ENCODE results near the gene OR4S2. TPM values are rescaled to one million over a fixed set of nuclear protein-coding genes. Genes with fewer than 3 reads are reported as not detected.

Gene OR4S2, protein sequence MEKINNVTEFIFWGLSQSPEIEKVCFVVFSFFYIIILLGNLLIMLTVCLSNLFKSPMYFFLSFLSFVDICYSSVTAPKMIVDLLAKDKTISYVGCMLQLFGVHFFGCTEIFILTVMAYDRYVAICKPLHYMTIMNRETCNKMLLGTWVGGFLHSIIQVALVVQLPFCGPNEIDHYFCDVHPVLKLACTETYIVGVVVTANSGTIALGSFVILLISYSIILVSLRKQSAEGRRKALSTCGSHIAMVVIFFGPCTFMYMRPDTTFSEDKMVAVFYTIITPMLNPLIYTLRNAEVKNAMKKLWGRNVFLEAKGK
- total RNA-seq: not detected

- H3K9me3 Mint-ChIP-seq: peaks cover 21% of the 10 kb centered on the region
- H3K4me3 Mint-ChIP-seq: no peak within 1 kb of the TSS
- no peak within 1 kb of the TSS for H3K27ac Mint-ChIP-seq
- H3K4me1 Mint-ChIP-seq: no peaks in the 10 kb centered on the region
- H3K36me3 Mint-ChIP-seq (ENCODE audit: low read depth): no peaks in the 10 kb centered on the region
- ATAC-seq (replicated peaks): no peak
- H3K27me3 Mint-ChIP-seq: no peaks in the 10 kb centered on the region
These were observed at the start of gene OR4S2 for GRCh38 chr11:55648027-55648426. TSS of gene OR4S2 (plus strand) at chr11:55648327. CDS start at chr11:55650904, 2,577 bp downstream.

GRCh38 chr11:55607545-55607944 is 40.6 kb upstream of the OR4S2 start, which contains the start of gene OR4C11:
TSS of gene OR4C11 (minus strand) at chr11:55607645. CDS start at chr11:55604373, 3,272 bp downstream.
- no peak for ATAC-seq (replicated peaks)
- Mint-ChIP-seq H3K36me3 (ENCODE audit: low read depth) (no peaks in the 10 kb centered on the region), H3K27ac (no peak within 1 kb of the TSS), H3K27me3 (no peaks in the 10 kb centered on the region), H3K4me3 (no peak within 1 kb of the TSS), H3K4me1 (no peaks in the 10 kb centered on the region), H3K9me3 (peaks cover 17% of the 10 kb centered on the region)

GRCh38 chr11:55624531-55624930 is 23.6 kb upstream of the OR4S2 start:
- no peak overlapping the region for H3K27ac Mint-ChIP-seq
- no peak for ATAC-seq (replicated peaks)
- H3K4me3 Mint-ChIP-seq: no peak overlapping the region
- H3K27me3 Mint-ChIP-seq: no peaks in the 10 kb centered on the region
- H3K4me1 Mint-ChIP-seq: no peaks in the 10 kb centered on the region
- peaks cover 20% of the 10 kb centered on the region for H3K9me3 Mint-ChIP-seq
- H3K36me3 Mint-ChIP-seq (ENCODE audit: low read depth): no peaks in the 10 kb centered on the region

- Mint-ChIP-seq H3K4me3 (no peak within 1 kb of the TSS), H3K27me3 (no peaks in the 10 kb centered on the region), H3K27ac (no peak within 1 kb of the TSS), H3K9me3 (peaks cover 23% of the 10 kb centered on the region), H3K4me1 (no peaks in the 10 kb centered on the region), H3K36me3 (ENCODE audit: low read depth) (no peaks in the 10 kb centered on the region)
- ATAC-seq (replicated peaks): no peak
These were observed 13.3 kb upstream of the OR4S2 start, which contains the start of gene OR4P4 for GRCh38 chr11:55634813-55635212. TSS of gene OR4P4 (plus strand) at chr11:55635113.

DNA sequence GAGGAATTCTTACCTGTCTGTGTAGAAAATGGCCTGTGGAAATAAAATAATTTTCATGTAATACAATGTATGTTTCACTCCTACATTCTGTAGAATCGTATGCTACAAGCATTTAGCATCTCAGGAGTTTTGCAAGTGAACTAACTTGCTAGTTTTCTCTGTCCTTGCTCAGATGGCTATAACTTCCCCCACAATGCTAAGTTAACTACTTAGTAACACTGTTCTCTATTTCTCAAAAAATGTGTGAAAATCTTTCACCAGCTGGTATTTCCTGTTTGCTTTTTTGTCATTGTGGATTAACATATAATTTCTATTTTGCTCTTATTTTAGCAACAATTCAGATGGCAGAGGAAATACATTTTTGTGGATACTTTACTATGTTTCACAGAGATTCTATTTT is 4.4 kb downstream of the OR4S2 start:
- peaks cover 20% of the 10 kb centered on the region for H3K9me3 Mint-ChIP-seq
- H3K27me3 Mint-ChIP-seq: no peaks in the 10 kb centered on the region
- no peak for ATAC-seq (replicated peaks)
- H3K4me3 Mint-ChIP-seq: no peak overlapping the region
- H3K4me1 Mint-ChIP-seq: no peaks in the 10 kb centered on the region
- no peaks in the 10 kb centered on the region for H3K36me3 Mint-ChIP-seq (ENCODE audit: low read depth)
- H3K27ac Mint-ChIP-seq: no peak overlapping the region

DNA sequence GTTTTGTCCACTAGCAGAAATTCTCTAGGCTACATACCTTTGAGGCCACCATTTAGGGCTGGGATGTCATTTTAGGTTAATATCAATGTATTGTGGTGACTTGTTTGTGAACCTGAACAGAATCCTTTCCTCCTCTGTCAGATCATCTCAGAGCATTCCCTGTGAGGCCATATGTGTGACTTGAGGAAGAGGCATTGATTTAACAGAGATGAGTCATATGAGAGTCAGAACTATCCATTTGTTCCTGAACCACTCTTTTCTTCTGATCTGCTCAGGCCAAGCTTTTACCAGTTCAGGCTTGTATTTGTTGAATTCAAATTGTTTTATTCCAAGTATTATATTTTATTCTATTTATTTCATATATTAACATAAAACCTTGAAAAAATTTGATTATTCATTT is 7.0 kb downstream of the OR4S2 start:
- Mint-ChIP-seq H3K27ac (no peak overlapping the region), H3K9me3 (peaks cover 14% of the 10 kb centered on the region), H3K4me1 (no peaks in the 10 kb centered on the region), H3K4me3 (no peak overlapping the region), H3K27me3 (no peaks in the 10 kb centered on the region), H3K36me3 (ENCODE audit: low read depth) (no peaks in the 10 kb centered on the region)
- no peak for ATAC-seq (replicated peaks)

GRCh38 chr11:55658031-55658573 is 10.0 kb downstream of the OR4S2 start:
- H3K27ac Mint-ChIP-seq: no peak overlapping the region
- no peak for ATAC-seq (replicated peaks)
- no peak overlapping the region for H3K4me3 Mint-ChIP-seq
- H3K36me3 Mint-ChIP-seq (ENCODE audit: low read depth): no peaks in the 10 kb centered on the region
- H3K27me3 Mint-ChIP-seq: no peaks in the 10 kb centered on the region
- no peaks in the 10 kb centered on the region for H3K4me1 Mint-ChIP-seq
- peaks cover 10% of the 10 kb centered on the region for H3K9me3 Mint-ChIP-seq

DNA sequence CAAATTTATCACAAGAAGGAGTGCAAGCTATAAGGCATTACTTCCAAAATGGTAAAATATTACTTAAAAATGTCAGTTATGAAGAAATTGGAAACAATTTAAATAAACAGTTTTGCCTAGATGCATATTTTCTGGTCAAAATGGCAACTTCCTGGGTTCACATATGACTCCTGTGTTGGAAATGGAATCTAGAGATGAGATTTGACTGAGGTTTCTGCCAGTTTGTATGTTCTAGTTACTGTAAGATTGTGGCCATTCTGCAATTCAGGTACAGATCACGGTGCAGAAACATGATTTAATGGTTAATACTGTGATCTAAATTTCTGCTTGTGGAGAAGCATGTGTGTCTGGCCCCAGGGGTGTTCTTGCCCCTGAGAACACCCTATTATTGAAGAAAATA is 10.5 kb downstream of the OR4S2 start:
- Mint-ChIP-seq H3K9me3 (peaks cover 10% of the 10 kb centered on the region), H3K27me3 (no peaks in the 10 kb centered on the region), H3K36me3 (ENCODE audit: low read depth) (no peaks in the 10 kb centered on the region), H3K4me3 (no peak overlapping the region), H3K27ac (no peak overlapping the region), H3K4me1 (no peaks in the 10 kb centered on the region)
- no peak for ATAC-seq (replicated peaks)

- Mint-ChIP-seq H3K9me3 (peaks cover 10% of the 10 kb centered on the region), H3K27ac (no peak within 1 kb of the TSS), H3K36me3 (ENCODE audit: low read depth) (no peaks in the 10 kb centered on the region), H3K4me1 (no peaks in the 10 kb centered on the region), H3K4me3 (no peak within 1 kb of the TSS), H3K27me3 (no peaks in the 10 kb centered on the region)
- no peak for ATAC-seq (replicated peaks)
These were observed 13.8 kb downstream of the OR4S2 start, which contains the start of gene OR4C6 for GRCh38 chr11:55661901-55662300. TSS of gene OR4C6 (plus strand) at chr11:55662201. CDS start at chr11:55665167, 2,966 bp downstream.

DNA sequence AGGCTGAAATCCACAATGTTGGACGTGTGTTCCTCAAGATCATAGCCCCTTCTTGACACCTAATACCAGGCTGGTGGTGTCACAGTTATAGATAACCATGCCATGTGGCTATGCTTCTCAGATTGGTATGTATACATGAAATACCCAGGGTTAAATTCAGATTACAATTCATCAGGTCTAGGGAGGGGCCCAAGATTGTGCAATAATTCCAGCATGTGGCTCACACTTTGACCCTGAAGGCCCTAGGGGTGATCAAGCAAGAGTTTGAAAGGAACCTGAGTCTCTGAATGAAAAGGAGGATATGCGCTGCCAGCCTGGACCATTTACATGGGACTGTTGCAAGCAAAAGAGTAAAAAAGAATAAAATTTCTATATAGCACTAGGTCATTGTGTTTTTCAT is 21.2 kb downstream of the OR4S2 start:
- no peak for ATAC-seq (replicated peaks)
- Mint-ChIP-seq H3K9me3 (peaks cover 12% of the 10 kb centered on the region), H3K27ac (no peak overlapping the region), H3K27me3 (no peaks in the 10 kb centered on the region), H3K4me1 (no peaks in the 10 kb centered on the region), H3K4me3 (no peak overlapping the region), H3K36me3 (ENCODE audit: low read depth) (no peaks in the 10 kb centered on the region)

DNA sequence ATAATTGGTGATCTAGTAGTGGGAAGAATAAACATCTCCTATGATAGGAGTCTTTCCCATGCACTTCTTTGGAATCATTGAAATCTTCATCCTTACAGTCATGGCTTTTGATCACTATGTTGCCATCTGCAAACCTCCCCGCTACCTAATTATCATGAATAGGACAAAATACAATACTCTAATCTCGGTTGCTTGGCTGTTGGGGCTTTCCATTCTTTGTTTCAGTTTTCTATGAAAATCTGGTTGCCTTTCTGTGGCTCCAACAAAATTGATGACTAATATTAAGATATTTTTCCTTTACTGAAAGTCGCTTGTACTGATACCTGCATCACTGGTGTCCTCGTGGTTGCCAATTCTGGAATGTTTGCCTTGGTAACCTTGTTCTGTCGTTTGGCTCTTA is 25.7 kb downstream of the OR4S2 start:
- peaks cover 5% of the 10 kb centered on the region for H3K9me3 Mint-ChIP-seq
- no peak overlapping the region for H3K4me3 Mint-ChIP-seq
- no peaks in the 10 kb centered on the region for H3K4me1 Mint-ChIP-seq
- no peaks in the 10 kb centered on the region for H3K36me3 Mint-ChIP-seq (ENCODE audit: low read depth)
- H3K27ac Mint-ChIP-seq: no peak overlapping the region
- no peak for ATAC-seq (replicated peaks)
- H3K27me3 Mint-ChIP-seq: no peaks in the 10 kb centered on the region

GRCh38 chr11:55697817-55698216 is 49.7 kb downstream of the OR4S2 start:
- no peak overlapping the region for H3K4me3 Mint-ChIP-seq
- H3K27ac Mint-ChIP-seq: no peak overlapping the region
- no peaks in the 10 kb centered on the region for H3K4me1 Mint-ChIP-seq
- peaks cover 5% of the 10 kb centered on the region for H3K9me3 Mint-ChIP-seq
- H3K27me3 Mint-ChIP-seq: no peaks in the 10 kb centered on the region
- H3K36me3 Mint-ChIP-seq (ENCODE audit: low read depth): no peaks in the 10 kb centered on the region
- ATAC-seq (replicated peaks): no peak

DNA sequence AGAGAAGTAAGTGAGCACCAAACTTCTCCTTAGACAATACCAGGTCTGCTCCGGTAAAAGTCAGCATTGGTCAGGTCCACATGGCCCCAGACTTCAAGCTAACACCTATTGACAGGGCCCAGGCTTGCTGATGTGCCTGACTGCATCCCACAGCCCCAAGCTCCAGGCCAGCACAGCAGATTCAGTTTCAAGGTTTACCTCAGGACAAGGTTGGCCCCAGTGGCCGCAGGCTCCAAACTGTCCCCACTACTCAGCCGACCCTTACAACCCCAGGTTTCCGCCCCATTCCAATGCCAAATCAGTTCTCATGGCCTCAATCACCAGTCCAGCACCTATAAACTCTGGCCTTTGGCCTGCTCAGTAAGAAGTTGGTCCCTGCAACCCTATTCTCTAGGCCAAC is 53.3 kb downstream of the OR4S2 start:
- H3K27ac Mint-ChIP-seq: no peak overlapping the region
- no peaks in the 10 kb centered on the region for H3K4me1 Mint-ChIP-seq
- no peaks in the 10 kb centered on the region for H3K27me3 Mint-ChIP-seq
- ATAC-seq (replicated peaks): no peak
- H3K36me3 Mint-ChIP-seq (ENCODE audit: low read depth): no peaks in the 10 kb centered on the region
- no peak overlapping the region for H3K4me3 Mint-ChIP-seq
- peaks cover 13% of the 10 kb centered on the region for H3K9me3 Mint-ChIP-seq

Data from activated T-helper 17 cell treated with anti-CD3 and anti-CD28 coated beads, Interleukin-2, amount 50 U/mL, for 72 hours (primary cell).